HepG2 (cell line): ENCODE measurements around the gene SHROOM1. TPM values are rescaled to one million over a fixed set of nuclear protein-coding genes. Genes with fewer than 3 reads are reported as not detected.

Source experiments
- IRF2 ChIP-seq: IDR thresholded peaks from 2 replicates; pipeline ENCODE4 v1.6.1; 2018; ENCODE audit warnings: missing genetic modification reagents, missing compliant biosample characterization
- KDM4B ChIP-seq: sonication (generic); formaldehyde crosslinking; IDR thresholded peaks from 2 replicates; pipeline ENCODE4 v1.4.0; 2020; ENCODE audit warnings: missing genetic modification reagents
- KLF16 ChIP-seq, 2 experiments: sonication (generic) in 1 of 2; formaldehyde crosslinking in 1 of 2; IDR thresholded peaks; 2 replicates each; pipeline versions ENCODE4 v1.6.1 to v1.8.0; 2016 to 2023; ENCODE audit warnings: missing genetic modification reagents in 2 of 2, missing compliant biosample characterization in 1 of 2
- MBNL3 ChIP-seq: fragments of 250-450 bp; sonication (Bioruptor Pico); conservative IDR thresholded peaks from 2 replicates; pipeline ENCODE4 v1.8.0; 2022; ENCODE audit warnings: mild to moderate bottlenecking, inconsistent platforms
- NFYB ChIP-seq: sonication (generic); formaldehyde crosslinking; IDR thresholded peaks from 2 replicates; pipeline ENCODE4 v1.4.0; 2020; ENCODE audit warnings: missing genetic modification reagents
- NR2F6 ChIP-seq, 2 experiments: IDR thresholded peaks; 2 replicates each; pipeline ENCODE4 v1.6.1; 2016; ENCODE audit warnings: antibody characterized with exemption in 1 of 2, mild to moderate bottlenecking in 1 of 2
- ONECUT2 ChIP-seq: sonication (generic); formaldehyde crosslinking; IDR thresholded peaks from 2 replicates; pipeline ENCODE4 v1.4.0; 2020; ENCODE audit warnings: missing genetic modification reagents
- PCBP1 ChIP-seq: fragments of 200-400 bp; formaldehyde crosslinking; IDR thresholded peaks from 2 replicates; pipeline ENCODE4 v1.6.1; 2017; ENCODE audit warnings: mild to moderate bottlenecking, low read depth, low read length, borderline replicate concordance
- SMAD1 ChIP-seq: sonication (generic); formaldehyde crosslinking; IDR thresholded peaks from 2 replicates; pipeline ENCODE4 v1.4.0; 2020; ENCODE audit warnings: missing genetic modification reagents, low read depth, mild to moderate bottlenecking, borderline replicate concordance
- TCF12 ChIP-seq, 2 experiments: fragments of 450-650 bp in 1 of 2; sonication (generic) in 1 of 2; formaldehyde crosslinking in 1 of 2; IDR thresholded peaks; 2 replicates each; pipeline versions ENCODE4 v1.6.1 to v1.8.0; 2017 to 2022; ENCODE audit warnings: antibody characterized with exemption in 1 of 2, mild to moderate bottlenecking in 1 of 2, missing genetic modification reagents in 1 of 2, moderate library complexity in 1 of 2
- ZNF432 ChIP-seq: sonication (generic); formaldehyde crosslinking; IDR thresholded peaks from 2 replicates; pipeline ENCODE4 v1.5.0; 2020; ENCODE audit warnings: missing genetic modification reagents, mild to moderate bottlenecking, borderline replicate concordance
- ZNF446 ChIP-seq: sonication (generic); formaldehyde crosslinking; IDR thresholded peaks from 2 replicates; pipeline ENCODE4 v1.5.0; 2020; ENCODE audit warnings: mild to moderate bottlenecking, missing genetic modification reagents
- ZNF672 ChIP-seq: sonication (generic); formaldehyde crosslinking; IDR thresholded peaks from 2 replicates; pipeline ENCODE4 v1.8.1; 2022; ENCODE audit warnings: missing genetic modification reagents
- polyA plus RNA-seq, 8 experiments: library from polyadenylated mRNA; depleted of rRNA in 3 of 8; stranded (reverse) in 7 of 8; unstranded in 1 of 8; fragments of >200 nt; fragmentation: Illumina TruSeq in 4 of 8; extraction: Trizol in 4 of 8; gene quantifications; 2 replicates each; pipeline versions ENCODE4 v1.2.1 to v1.2.3, GENCODE V29; 2011 to 2016; ENCODE audit warnings: low read depth in 4 of 8, missing spikeins in 1 of 8, mixed read lengths in 1 of 8; ENCODE audit not compliant: insufficient read depth in 1 of 8
- total RNA-seq, 5 experiments: library from RNA; depleted of rRNA; stranded (reverse); fragments of >200 nt; fragmentation: Illumina TruSeq; extraction: Trizol; gene quantifications; 2 replicates each; pipeline ENCODE4 v1.2.3, GENCODE V29; 2016; ENCODE audit warnings: low read depth in 1 of 5
- TF ChIP-seq, protein P1 (sequence below): sonication (generic); formaldehyde crosslinking; IDR thresholded peaks from 2 replicates; pipeline ENCODE4 v1.9.0; 2021; ENCODE audit warnings: missing genetic modification reagents, borderline replicate concordance
- TF ChIP-seq, protein P2 (sequence below): IDR thresholded peaks from 2 replicates; pipeline ENCODE4 v1.4.0; 2020; ENCODE audit warnings: mild to moderate bottlenecking, missing genetic modification reagents
- TF ChIP-seq, protein P3 (sequence below): sonication (generic); formaldehyde crosslinking; IDR thresholded peaks from 2 replicates; pipeline ENCODE4 v1.5.0; 2020; ENCODE audit warnings: mild to moderate bottlenecking, missing genetic modification reagents, borderline replicate concordance

Gene SHROOM1
- total and polyA plus RNA-seq, 2 of the 13 experiments (the other 11 are each of a cell fraction or from before 2014, with no cell fraction given), result 18.2 to 25.7 TPM

DNA sequence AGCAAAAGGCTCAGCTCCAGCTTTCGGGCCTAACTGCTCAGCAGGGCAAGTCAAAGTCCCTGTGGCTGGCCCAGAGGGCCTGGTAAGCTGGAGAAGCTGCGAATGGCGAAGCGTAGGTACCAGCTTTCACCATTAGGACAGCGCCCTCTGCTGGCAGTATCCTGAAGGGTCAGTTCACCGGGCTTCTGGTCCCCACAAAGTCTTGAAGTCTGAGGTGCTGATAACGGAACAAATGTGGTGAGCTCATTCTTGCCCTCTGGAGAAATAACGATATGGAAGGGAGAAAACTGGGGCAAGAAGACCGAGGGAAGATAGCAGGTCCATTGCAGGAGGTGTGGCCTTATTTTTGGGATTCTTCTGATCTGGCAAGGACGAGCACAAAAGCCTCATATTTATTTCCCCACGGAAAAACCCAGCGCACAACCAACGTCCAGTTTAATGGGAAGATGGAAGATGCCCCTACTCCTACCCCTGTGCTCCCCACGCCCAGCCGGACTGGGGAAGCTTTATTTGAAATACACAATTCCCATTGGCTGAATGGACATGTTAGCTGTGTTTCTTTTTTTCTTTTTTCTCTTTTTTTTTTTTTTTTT lies 10.2 kb downstream of the SHROOM1 start (continued):
- TF ChIP-seq MBNL3 (CRISPR knock-in tag) (no peak), ZNF432 (CRISPR knock-in tag) (no peak), SMAD1 (no peak), NR2F6 (IDR thresholded peaks at IDR 0.05) (no peak), NR2F6 (CRISPR knock-in tag; IDR thresholded peaks at IDR 0.05) (no peak), ZNF672 (CRISPR knock-in tag) (no peak), PCBP1 (no peak), TCF12 (IDR thresholded peaks at IDR 0.05) (no peak), TCF12 (CRISPR knock-in tag; IDR thresholded peaks at IDR 0.05) (0 out of 2 replicates have a peak, but pooled peaks have one; percentile 28), ZNF446 (CRISPR knock-in tag) (no peak), ONECUT2 (no peak), NFYB (no peak; the same call in 1 of the 2 replicates), KDM4B (no peak), IRF2 (CRISPR knock-in tag) (peak; percentile 67; the same call in 1 of the 2 replicates), KLF16 (CRISPR knock-in tag; IDR thresholded peaks at IDR 0.05) (peak in 1 of 2 experiments; percentile 49; a peak in 1 of 4 replicates)
- TF ChIP-seq, protein P1, sequence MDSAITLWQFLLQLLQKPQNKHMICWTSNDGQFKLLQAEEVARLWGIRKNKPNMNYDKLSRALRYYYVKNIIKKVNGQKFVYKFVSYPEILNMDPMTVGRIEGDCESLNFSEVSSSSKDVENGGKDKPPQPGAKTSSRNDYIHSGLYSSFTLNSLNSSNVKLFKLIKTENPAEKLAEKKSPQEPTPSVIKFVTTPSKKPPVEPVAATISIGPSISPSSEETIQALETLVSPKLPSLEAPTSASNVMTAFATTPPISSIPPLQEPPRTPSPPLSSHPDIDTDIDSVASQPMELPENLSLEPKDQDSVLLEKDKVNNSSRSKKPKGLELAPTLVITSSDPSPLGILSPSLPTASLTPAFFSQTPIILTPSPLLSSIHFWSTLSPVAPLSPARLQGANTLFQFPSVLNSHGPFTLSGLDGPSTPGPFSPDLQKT (CRISPR knock-in tag), result no peak
- TF ChIP-seq, protein P2, sequence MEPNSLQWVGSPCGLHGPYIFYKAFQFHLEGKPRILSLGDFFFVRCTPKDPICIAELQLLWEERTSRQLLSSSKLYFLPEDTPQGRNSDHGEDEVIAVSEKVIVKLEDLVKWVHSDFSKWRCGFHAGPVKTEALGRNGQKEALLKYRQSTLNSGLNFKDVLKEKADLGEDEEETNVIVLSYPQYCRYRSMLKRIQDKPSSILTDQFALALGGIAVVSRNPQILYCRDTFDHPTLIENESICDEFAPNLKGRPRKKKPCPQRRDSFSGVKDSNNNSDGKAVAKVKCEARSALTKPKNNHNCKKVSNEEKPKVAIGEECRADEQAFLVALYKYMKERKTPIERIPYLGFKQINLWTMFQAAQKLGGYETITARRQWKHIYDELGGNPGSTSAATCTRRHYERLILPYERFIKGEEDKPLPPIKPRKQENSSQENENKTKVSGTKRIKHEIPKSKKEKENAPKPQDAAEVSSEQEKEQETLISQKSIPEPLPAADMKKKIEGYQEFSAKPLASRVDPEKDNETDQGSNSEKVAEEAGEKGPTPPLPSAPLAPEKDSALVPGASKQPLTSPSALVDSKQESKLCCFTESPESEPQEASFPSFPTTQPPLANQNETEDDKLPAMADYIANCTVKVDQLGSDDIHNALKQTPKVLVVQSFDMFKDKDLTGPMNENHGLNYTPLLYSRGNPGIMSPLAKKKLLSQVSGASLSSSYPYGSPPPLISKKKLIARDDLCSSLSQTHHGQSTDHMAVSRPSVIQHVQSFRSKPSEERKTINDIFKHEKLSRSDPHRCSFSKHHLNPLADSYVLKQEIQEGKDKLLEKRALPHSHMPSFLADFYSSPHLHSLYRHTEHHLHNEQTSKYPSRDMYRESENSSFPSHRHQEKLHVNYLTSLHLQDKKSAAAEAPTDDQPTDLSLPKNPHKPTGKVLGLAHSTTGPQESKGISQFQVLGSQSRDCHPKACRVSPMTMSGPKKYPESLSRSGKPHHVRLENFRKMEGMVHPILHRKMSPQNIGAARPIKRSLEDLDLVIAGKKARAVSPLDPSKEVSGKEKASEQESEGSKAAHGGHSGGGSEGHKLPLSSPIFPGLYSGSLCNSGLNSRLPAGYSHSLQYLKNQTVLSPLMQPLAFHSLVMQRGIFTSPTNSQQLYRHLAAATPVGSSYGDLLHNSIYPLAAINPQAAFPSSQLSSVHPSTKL (CRISPR knock-in tag), result peak; percentile 59
- TF ChIP-seq, protein P3, sequence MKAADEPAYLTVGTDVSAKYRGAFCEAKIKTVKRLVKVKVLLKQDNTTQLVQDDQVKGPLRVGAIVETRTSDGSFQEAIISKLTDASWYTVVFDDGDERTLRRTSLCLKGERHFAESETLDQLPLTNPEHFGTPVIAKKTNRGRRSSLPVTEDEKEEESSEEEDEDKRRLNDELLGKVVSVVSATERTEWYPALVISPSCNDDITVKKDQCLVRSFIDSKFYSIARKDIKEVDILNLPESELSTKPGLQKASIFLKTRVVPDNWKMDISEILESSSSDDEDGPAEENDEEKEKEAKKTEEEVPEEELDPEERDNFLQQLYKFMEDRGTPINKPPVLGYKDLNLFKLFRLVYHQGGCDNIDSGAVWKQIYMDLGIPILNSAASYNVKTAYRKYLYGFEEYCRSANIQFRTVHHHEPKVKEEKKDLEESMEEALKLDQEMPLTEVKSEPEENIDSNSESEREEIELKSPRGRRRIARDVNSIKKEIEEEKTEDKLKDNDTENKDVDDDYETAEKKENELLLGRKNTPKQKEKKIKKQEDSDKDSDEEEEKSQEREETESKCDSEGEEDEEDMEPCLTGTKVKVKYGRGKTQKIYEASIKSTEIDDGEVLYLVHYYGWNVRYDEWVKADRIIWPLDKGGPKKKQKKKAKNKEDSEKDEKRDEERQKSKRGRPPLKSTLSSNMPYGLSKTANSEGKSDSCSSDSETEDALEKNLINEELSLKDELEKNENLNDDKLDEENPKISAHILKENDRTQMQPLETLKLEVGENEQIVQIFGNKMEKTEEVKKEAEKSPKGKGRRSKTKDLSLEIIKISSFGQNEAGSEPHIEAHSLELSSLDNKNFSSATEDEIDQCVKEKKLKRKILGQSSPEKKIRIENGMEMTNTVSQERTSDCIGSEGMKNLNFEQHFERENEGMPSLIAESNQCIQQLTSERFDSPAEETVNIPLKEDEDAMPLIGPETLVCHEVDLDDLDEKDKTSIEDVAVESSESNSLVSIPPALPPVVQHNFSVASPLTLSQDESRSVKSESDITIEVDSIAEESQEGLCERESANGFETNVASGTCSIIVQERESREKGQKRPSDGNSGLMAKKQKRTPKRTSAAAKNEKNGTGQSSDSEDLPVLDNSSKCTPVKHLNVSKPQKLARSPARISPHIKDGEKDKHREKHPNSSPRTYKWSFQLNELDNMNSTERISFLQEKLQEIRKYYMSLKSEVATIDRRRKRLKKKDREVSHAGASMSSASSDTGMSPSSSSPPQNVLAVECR, result peak; percentile 42; the same call in 1 of the 2 replicates
